Activated CD8-positive, alpha-beta memory T cell treated with anti-CD3 and anti-CD28 coated beads for 1 hour (primary cell): ENCODE data around the gene DNAH14.
"Not testable (repeated sequence)": the region's sequence is repeated elsewhere in the genome, so short reads cannot be mapped to it uniquely, and the experiment has no call there.

Experiments used
- DNase-seq, 2 donors: peaks; one replicate each; pipeline ENCODE4 v3.0.0-alpha.2; 2020; ENCODE audit warnings: low read depth in 1 of 2; ENCODE audit errors: extremely low read depth in 1 of 2

The DNAH14 gene

DNA sequence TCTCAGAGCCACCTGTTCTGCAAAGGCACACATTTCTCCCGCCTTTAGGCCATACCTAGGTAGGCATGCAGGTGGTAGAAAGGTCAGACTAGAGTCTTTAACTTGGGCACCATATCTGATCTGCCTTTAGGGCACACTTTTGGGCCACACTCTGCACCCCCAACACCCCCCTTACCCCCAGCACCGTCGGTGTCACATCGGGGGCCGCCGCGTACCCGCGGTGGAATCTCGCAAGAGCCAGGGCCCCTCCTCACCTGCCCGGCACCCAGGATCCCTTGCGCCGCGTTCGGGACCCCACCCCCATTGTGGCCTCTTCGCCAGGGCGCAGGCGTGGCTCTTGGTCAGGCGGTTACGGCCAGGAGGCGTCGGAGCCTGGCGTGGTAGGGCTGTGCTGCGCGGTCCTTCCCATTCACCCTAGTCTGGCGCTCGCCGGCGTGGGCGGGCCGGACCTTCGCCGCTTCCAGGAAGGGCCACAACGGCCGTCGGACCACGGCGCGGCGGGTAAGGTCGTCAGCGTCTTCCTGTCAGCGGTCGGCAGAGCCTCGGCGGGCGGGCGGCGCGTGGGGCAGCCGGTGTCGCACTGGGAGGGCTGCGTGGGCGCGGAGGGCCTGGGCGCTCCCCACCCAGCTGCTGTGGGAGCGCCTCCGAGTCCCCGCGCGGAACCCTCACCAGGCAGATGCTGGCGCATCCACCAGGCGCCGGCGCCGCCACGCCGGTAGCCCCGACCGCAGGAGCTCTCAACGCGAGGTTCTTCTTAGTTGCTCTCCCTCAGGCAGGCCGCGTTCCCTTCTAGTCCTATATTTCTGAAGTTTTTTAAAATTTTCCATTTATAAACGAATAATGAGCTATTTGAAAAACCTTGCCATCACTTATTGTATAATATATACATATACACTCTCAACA is at the start of gene DNAH14:
Gene DNAH14 (plus strand): TSS at position 341 of the 903 bp plus-strand sequence. CDS start 23,028 bp downstream, outside the sequence.
- DNase-seq = no peak

DNA sequence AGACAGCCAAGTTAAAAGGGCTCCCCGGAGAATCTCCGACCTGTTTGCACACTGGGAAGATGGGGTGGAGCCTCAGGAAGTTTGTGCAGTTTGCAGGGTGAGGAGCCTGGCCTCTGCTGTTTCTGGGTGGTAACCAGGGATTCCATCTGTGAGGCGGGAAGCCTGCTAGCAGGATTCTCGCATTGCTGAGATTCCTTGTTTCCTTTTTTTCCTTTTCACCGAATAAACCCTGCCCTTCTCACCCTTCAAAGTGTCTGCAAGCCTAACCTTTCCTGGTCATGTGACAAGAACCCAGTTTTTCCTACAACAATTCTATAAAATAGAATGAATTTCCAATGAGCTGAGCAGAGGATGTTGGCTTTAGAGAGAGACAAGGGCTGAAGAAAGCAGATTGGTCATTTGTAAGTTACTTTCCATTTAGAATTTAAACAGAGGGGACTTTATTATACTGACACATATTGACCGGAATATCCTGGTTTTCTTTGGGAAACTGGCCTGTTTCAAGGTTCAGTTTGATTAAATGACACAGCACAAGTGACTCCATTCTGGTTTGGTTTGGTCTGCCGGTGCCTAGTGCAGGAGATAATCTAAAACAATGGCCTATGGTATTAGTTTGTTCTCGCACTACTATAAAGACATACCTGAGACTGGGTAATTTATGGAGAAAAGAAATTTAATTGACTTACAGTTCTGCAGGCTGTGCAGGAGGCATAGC is 48.7 kb upstream of the DNAH14 start:
- no peak for DNase-seq

DNA sequence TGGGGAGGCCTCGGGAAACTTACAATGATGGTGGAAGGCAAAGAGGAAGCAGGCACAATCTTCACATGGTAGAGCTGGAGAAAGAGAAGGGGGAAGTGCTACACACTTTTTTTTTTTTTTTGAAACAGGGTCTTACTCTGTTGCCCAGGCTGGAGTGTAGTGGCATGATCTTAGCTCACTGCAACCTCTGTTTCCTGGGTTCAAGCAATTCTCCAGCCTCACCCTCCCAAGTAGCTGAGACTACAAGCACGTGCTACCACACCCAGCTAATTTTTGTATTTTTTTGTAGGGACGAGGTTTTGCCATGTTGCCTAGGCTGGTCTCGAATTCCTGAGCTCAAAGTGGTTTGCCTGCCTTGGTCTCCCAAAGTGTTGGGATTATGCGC is 48.2 kb upstream of the DNAH14 start:
- DNase-seq = not testable (repeated sequence)

DNA sequence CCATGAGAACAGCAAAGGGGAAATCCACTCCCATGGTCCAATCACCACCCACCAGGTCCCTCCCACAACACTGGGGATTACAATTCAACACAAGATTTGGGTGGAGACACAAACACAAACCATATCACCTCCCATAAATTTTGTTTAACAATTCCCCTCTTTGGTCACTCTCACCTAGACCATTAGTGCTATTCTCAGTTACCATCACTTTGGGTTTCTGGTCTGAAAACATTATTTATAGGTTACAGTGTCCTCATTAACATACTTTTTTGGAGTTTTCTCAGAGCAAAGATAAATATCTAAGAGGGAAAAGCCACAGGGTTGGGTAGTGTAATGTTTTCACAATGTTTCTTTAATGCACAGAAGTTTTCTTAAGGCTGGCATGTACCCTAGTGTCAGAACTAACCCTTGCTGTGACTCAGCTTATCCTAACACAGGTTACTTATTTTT is 47.7 kb upstream of the DNAH14 start:
- DNase-seq = no peak

DNA sequence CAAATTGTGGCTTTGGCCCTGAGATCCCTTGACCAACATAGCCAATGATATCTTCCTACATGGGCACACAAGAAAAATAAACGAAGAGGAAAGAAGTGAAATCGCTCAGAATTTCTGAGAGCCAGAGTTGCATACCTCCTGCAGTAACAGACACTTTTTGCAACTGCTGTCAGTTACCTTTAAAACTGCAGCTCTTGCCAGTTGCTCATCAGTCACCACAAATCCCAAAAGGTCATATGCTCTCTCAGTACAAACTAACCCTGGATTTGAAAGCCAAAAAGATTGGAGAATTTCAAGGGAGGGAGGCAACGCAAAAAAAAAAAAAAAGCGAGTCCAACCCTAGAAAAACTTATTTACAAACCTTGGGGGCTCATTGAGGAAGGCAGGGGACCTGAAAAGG is 47.2 kb upstream of the DNAH14 start:
- DNase-seq = no peak

DNA sequence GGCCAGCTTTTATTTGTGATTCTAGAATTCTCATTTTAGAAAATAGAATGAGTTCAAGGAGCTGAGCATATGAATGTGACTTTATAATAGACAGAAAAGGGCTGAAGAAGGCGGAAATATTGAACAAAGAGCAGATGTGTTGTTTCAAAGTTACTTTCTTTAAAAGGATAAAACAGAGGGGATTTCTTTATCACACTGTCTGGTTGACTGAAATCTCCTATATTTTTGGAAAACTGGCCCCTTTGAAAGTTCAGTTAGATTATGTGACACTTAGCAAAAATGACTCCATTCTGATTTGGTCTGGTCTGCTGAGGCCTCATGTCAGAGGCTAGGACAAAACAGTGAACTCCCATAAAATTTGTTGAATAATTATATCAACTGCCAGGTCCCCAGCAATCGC is 46.4 kb upstream of the DNAH14 start:
- no peak for DNase-seq

DNA sequence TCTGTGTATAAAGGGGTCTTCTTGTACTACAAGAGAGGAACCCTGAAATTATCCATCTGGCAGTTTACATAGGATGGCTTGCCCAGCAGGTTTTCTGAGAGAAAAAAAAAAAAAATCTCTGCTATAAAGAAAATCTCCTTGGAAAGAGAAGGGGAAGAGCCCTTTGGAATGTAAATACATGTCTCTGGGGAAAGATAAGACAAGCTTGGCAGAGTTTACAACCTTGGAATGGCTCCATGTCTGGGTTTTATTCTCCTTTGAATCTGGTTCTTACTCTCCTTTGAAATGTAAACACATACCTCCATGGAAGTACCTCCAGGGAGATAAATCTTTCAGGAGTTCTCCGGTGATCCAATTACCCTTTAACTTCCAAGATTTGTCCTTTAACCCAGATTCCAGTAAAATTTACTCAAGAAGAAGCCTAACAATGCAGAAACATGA is 45.1 kb upstream of the DNAH14 start:
- DNase-seq = no peak

DNA sequence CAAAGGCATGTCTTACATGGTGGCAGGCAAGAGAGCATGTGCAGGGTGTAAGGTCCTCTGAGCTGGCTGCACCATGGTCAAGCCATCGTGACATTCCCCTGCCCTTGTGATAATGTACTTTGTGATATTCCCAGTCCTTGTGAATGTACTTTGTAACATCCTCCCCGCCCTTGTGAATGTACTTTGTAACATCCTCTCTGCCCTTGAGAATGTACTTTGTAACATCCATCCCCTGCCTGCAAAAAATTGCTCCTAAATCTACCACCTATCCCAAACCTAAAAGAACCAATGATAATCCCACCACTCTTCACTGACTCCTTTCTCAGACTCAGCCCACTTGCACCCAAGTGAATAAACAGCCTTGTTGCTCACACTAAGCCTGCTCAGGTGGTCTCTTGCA is 44.1 kb upstream of the DNAH14 start:
- not testable (repeated sequence) for DNase-seq

DNA sequence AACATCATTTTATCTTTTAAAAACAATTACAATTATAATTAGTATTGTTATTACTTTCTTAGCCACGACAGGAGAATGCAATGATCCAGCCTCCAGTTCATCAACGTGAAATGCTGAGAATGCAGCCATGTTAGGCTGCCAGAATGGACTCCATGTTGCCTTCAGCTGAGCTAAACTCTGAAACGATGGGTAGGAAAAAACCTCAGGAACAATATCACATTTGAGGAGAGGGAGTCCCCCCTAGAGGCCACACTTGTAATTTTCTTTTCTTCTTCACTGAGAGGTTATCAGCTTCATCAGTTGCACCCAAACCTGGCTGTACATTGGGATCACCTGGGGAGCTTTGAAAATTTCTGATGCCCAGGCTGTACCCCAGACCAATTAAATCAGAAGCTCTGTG is 34.6 kb upstream of the DNAH14 start:
- DNase-seq = no peak

DNA sequence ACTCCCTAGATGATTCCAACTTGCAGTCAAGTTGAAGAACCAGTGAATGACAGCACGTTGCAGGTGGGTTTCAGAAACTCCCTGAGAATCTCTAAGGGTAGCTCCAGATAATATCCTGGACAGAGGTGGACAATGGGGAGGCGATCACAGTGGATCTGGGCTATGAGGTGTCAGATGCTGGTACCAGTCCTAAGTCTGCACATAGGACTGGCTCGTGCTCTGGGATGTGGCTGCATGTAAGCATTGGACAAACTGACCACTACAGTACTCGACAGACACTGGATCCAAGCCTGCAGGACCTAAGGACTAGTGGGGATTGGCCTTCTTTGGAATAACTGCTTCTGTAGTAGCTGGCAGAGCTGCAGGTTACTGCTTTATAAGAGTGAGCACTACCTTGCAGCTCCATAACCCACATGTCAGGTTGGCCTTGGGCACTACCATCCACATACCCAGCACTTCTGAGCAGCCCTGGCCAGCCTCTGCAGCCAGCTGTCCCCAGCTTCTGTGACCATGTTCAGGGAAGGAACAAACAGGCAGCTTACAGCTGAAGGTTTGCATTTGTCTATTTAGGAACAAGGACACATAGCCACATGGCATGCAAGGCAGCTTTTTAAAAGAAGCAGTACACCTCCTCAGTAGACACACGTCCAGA is 33.2 kb upstream of the DNAH14 start:
- DNase-seq = no peak

DNA sequence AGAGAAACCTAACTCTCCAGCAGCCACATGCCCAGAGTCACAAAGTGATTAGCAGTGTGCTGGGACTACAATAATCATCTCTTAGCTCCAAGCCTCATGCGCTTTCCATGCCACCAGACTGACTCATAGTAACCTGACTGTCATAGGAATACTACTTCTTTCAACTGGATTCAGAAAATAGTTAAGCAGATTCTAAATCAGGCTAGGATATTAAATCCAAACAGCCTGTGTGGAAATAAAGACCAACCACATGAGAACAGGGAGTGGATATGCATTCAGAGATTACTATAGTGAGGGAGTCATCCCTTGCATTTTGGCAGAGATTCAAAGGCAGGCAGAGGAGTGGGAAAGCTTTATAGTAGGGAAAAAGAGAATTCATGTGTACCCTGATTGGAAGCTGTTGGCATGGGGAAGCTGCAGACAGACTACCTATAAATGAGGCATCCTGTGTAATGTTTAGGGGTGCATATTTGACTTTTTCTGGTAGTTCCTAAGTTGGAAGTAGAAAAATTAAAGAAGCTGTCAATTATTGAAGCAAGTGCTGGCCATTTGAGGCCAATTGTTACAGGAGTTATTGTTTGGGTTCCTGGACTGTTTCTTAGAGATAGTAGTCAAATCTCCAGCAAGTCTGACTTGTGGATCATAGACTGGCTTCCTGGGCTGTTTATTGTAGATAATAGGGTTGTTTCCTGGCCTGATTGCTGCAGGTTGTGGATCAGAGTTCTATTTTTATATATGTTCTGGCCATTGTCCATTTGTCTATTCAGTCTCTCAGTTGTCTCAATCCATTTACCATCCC is 31.7 kb upstream of the DNAH14 start:
- DNase-seq = no peak

DNA sequence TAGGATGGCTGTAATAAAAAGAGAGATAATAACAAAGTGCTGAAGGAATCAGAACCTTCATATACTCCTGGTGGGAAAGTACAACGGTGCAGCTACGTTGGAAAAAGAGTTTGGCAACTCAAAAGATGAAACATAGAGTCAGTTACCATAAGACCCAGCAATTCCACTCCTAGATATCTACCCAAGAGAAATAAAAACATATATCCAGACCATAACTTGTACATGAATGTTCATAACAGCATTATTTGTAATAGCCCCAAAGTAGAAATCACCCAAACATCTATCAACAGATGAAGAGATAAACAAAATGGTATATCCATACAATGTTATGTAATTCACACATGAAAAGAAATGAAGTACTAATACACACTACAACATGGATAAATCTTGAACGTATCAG is 30.5 kb upstream of the DNAH14 start:
- no peak for DNase-seq

DNA sequence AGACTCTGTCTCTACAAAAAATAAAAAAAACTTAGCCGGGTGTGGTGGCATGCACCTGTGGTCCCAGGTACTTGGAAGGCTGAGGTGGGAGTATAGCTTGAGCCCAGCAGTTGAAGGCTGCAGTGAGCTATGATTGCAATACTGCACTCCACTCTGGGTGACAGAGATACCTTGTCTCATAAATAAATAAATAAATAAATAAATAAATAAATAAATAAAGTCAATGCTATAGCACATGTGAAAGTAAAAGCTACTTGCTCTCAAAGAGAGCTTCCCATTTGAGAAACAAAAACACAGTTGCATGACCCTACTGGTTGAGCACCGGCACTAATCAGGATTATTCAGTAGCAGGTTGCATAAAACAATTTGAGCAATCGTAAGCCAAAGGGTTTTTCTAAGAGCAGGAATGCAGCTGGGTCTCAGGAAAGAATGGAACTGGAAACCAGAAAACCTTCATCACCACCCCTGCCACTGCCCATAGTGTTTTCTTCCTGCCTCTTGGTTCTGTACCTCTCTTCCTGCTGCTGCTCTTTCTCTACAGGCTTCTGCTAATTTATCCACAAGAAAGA is 29.3 kb upstream of the DNAH14 start:
- DNase-seq = no peak

DNA sequence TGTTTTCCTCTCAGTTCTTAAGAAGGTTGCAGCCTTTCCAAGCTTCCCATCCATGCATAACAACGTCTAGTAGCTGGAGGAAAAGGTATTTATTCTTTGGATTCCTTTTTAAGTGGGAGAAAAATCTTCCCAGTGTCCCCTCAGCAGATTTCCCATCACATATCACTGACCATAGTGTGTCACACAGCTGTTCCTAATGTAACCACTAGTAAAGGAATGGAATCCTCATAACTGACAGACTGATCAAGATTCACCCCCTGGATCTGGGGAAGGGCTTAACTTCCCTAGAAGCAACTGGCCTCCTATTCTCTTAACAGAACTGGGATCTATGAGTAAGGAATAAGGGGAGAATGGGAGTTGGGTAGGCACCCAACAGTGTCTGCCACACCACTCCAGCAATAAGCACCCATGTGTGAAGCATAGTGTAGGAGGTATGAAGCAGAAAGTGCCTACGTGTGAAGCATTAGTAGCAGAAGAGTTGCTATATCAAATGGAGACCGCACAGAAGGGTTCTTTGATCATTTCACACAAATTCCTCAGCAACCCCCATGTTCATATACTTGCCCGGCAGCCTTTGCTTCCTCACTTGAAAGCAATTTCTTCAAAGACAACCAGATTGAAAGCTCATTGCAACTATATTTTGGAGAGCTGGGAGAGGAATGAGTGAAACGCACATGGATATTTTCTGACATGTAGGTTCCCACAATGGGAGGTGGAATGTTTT is 28.2 kb upstream of the DNAH14 start:
- DNase-seq = no peak

DNA sequence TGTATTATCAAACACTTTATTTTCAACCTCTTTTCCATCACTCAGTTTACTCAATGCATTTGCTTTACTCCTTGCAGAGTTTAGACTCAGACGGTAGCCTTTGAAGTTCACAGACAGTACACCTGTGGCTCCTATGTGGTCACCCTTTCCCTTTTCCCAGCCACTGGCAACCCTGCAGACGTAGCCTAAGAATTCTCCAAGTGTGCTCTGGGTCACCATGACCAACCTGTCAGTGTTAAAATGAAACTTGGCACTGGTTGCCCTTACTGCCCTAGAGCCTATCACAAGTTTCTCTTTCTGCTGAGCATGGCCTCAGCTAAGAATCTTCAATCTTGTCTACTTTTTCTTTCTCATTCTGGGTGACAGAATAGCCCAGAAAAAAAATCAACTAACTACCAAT is 25.5 kb upstream of the DNAH14 start:
- DNase-seq = no peak

DNA sequence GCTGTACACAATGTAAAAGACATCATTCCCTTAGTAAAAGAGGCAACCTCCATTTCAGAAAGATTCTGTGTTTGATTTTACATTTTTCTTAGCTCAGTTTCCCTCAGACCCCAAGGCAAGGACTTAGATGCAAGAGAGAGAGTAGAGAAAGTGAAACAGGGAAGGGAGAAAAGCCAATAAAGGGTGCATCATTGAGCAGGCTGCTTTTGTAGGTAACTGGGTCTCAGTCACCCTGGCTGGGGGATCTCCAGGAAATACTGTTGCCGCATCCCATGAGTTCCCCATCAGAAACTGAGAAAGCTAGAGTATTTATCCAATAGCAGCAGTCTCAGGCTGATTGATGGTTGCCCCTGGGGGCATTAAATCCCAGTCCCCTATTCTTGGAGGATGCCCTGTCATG is 23.1 kb upstream of the DNAH14 start:
- no peak for DNase-seq

DNA sequence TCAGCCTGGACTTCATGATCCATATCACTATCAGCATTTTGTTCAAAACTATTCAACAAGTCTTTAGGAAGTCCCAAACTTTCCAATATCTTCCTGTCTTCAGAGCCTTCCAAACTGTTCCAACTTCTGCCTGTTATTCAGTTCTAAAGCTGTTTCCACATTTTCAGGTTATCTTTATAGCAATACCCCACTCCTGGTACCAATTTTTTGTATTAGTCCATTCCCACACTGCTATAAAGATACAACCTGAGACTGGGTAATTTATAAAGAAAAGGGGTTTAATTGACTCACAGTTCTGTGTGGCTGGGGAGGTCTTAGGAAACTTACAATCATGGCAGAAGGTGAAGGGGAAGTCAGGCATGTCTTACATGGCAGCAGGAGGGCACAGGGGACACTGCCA is 18.3 kb upstream of the DNAH14 start:
- DNase-seq = no peak

DNA sequence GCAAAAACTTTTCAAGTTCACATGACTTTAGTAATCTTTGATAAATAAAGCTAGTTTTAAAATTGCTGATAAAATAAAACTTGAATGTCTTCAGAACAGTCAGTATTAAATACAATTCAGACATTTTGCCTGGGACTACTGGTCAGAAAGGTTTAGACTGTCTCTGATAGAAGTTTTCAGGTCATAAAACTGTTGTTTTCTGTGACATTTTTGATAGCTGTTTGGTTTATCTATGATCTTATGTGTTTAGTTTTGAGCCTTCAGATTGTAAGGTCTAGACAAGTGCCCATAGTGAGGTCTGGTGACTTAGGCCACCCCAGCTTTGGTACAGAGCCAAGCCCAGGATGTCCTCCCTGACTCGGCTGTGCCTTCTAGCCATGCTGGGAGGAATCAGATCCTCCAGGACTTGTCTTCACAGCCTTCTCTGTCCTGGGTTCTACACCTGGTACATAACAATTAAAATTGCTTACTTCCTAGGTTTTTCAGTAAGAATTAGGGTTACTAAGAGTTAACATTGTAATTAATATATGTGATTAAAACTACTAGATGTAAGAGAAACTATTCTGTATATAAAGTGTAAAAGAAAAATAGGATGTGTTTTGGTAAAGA is 15.1 kb upstream of the DNAH14 start:
- DNase-seq = no peak

DNA sequence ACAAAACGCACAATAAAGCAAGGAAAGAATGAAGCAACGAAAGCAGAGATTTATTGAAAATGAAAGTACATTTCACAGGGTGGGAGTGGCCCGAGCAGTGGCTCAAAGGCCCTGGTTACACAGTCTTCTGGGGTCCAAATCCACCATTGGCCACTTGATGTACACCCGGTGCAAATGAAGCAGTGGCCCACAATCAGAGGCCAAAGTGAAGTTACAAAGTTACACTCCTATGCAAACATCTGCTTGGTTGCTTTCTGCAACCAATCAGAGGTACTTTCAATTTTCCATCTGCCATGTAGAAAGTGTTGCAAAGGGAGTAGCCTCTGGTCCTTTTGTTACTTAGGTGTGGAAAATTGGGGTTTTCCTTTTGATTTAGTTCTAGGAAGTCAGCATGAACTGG is 10.0 kb upstream of the DNAH14 start:
- DNase-seq = no peak
